Activated CD4-positive, CD25-positive, alpha-beta regulatory T cell treated with anti-CD3 and anti-CD28 coated beads, Interleukin-2, amount 50 U/mL, for 16 hours (primary cell): ENCODE data around the gene GIT2.
A peak's percentile ranks its signal among the peaks of the same experiment; 100 is the strongest.
"Not testable (repeated sequence)": the region's sequence is repeated elsewhere in the genome, so short reads cannot be mapped to it uniquely, and the experiment has no call there.

Experiments used
- DNase-seq: peaks from one replicate; pipeline ENCODE4 v3.0.0-alpha.2; 2020; ENCODE audit warnings: low read depth, low spot score

Gene GIT2, protein sequence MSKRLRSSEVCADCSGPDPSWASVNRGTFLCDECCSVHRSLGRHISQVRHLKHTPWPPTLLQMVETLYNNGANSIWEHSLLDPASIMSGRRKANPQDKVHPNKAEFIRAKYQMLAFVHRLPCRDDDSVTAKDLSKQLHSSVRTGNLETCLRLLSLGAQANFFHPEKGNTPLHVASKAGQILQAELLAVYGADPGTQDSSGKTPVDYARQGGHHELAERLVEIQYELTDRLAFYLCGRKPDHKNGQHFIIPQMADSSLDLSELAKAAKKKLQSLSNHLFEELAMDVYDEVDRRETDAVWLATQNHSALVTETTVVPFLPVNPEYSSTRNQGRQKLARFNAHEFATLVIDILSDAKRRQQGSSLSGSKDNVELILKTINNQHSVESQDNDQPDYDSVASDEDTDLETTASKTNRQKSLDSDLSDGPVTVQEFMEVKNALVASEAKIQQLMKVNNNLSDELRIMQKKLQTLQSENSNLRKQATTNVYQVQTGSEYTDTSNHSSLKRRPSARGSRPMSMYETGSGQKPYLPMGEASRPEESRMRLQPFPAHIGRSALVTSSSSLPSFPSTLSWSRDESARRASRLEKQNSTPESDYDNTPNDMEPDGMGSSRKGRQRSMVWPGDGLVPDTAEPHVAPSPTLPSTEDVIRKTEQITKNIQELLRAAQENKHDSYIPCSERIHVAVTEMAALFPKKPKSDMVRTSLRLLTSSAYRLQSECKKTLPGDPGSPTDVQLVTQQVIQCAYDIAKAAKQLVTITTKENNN

DNA sequence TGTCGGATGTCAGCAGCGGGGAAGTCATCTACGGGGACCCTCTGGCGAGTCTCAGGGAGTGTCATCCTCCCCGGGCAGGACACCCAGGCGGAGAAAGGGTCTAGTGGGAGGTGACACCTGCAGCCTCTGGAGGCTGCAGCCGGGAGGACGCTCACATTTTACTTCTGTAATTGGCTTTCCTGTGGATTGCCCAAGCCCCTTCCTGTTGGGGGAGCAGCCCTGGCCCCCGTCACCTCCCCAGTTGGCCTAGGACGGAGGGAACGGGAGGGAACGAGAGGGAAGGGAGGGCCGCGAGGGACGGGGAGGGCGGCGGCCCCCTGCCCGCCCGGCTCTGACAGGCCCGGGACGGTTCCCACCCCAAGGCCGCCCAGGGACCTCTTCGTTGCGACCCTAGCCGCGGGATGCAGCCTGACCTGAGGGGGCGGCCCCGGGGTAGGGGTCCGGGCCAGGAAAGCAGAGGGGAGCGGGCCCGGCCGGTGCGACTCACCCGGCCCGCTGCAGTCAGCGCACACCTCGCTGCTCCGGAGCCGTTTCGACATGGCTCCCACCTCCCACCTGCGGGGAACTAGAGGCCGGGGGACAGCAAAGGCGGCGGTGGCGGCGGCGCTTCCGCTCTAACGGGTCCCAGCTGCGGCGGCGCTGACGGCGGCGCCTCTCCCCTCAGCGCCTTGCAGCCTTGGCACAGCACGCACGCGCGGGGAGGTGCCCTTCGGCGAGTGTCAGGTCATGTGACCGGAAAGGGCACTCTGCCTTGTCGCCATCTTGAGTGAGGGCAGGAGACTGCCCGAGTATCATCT is at the start of gene GIT2:
TSS of gene GIT2 (minus strand) at position 683 of the 797 bp plus-strand sequence. CDS start at position 539, 144 bp downstream.
- DNase-seq = peak; percentile 94

DNA sequence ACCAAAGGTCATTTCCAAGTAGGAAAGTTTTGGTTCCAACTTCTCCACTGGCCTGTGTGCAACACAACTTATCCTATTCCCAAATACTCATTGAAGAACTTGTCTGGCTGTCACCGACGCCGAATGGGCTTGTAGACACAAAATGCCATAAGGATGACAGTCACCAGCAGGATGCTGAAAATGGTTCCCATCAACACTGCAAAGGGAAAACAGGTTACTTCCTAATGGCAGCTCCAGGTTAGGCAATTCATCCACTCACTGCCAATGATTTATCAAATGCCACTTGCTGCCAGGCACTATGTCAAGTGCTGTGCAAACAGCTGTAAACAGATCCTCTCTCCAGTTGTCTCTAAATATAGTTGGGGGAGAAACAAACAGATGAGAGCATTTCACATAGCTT is 46.1 kb upstream of the GIT2 start:
- DNase-seq = no peak

DNA sequence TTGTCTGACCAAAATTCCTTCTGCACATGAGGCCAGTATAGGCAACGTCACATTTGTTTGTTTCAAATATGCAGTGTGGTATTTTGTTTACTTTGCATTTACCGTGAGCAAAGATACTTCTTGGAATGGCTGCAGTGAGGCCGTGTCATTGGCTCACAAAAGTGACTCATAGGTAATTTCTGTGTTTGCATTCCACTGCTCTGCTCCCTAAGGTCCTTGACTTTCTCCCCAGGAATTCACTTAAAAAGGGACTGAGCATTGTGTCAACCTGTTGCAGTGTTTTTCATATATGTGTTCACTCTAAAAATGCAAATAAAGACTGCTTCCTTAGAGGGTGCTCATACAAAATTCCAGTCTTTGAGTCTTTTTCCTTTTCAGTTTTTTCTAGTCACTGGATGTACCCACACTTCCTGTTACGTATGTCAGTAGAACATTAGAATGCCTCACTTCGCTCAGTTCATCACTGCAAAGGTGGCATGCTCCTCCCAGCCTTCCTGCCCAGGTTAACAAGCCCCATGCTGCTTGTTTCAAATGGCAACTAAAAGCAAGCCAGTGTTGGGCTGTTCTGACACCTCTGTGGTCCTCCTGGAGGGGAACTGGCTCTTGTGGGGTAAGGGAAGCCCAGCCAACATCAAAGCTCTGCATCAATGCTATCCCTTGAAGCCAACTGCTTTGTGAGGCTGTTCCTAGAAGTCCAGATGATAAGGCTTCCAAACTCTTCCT is 43.1 kb upstream of the GIT2 start:
- DNase-seq = peak; percentile 1

DNA sequence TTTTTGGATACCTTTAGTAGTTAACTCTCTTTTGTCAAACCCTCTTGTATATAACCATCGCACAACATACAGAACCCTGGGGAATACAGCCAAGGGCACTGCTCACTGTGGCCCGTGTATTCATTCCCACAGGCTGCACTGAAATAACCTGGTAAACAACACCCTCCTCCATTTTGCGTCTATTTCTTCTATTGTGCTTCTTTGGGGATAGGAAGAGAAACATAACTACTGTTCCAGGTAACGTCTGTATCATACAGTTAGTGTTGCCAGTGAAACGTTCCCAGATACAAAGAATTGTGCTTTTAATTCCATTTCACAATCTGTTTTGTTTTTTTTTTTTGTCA is 42.5 kb upstream of the GIT2 start:
- DNase-seq = no peak

DNA sequence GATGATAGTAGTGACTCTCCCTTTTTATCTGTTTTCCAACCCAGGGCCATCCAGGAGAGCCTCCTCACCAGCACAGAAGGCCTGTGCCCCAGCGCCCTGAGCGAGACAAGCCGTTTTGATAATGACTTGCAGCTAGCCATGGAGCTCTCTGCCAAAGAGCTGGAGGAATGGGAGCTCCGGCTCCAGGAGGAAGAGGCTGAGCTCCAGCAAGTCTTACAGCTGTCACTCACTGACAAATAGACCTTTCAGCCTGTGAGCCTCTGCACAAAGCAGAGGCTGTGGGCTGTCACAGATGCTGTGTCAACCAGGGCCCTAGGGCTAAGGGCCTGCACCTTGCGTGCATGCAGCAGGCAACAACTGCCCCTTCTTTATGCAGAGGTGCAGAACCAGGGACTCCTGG is 41.1 kb upstream of the GIT2 start:
- DNase-seq = no peak

DNA sequence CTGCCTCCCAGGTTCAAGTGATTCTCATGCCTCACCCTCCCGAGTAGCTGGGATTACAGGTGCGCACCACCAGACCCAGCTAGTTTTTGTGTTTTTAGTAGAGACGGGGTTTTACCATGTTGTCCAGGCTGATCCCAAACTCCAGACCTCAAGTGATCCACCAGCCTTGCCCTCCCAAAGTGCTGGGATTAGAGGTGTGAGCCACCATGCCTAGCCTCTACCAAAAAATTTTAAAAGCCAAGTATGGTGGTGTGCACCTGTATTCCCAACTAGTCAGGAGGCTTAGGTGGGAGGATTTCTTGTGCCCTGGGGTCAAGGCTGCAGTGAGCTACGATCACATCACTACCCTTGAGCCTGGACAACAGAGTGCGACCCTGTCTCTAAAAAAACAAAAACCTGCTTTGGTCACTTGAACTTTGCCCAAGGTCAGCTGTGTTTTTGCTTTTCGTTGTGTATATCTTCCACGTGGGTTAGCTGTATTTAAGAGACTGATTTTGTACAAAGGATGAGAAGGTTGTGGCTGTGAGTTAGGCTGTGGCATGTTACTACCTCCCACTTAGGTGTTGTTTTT is 39.5 kb upstream of the GIT2 start:
- no peak for DNase-seq

DNA sequence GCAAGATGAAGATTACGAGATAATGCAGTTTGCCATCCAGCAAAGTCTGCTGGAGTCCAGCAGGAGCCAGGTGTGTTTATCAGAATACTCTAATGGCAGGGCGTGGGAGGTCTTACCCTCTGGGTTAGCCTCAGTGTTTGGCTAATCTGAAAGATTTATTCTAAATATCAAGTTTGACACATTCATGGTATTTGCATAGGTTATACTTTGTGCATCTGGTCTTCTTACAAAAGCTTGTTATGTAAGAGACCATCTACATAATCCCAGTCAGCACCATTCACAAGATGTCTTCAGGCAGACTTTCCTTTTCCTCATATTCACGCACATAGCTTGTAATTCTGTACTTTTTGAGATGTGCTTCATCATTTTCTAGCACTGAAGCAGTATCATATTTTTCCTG is 37.7 kb upstream of the GIT2 start:
- DNase-seq = no peak

DNA sequence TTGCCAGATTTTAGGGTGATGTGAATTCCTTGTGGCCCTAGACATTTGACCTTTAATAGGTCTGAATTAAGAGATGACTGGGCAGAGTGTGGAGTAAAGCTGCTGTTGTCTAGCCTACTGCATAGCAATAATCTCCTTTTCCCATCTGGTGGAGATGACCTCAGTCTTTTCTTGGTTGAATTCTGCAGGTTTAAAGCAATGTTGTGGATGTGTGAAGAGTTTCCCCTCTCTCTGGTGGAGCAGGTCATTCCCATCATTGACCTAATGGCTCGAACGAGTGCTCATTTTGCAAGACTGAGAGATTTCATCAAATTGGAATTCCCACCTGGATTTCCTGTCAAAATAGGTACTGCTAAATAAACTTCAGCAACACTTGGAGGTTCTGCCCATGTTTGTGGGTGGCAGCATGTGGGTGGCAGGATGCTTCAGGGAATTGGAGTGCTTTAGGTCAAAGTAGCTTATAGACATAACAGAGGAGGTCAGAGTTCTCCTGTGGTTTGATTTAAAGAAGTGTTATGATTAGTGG is 33.2 kb upstream of the GIT2 start:
- DNase-seq = no peak

DNA sequence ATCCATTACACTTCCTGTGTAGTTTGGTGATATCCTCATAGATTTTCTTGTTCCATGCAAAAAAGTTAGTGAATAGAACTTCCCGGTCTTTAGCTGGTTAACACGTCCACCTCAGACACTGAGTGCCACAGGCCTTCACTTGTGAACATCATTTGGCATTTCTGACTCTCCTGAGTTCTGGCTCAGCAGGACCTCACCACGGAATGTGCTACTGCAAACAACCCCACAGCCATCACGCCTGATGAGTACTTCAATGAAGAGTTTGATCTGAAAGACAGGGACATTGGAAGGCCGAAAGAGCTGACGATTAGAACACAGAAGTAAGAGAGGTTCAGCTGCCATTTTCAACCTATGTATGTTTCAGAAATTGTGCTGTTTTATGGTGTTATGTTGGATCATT is 32.2 kb upstream of the GIT2 start:
- DNase-seq = no peak

DNA sequence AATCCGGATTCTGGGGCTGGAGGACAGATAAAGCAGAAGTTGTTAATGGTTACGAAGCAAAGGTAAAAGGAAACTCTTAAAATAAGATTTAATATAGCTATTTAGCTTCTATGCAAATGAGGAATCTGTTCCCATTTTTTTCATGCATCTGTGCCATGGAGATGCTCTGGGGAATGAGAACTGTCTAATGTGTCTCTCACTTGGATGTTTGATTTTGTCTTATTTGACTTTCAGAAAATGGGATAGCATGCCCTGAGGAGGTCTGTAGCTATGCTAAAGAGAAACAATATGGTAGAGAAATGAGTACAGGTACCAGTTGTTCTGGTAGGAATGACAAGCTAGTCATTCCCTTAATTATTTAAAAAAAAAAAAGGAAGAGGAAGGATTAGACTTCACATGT is 27.9 kb upstream of the GIT2 start:
- no peak for DNase-seq

DNA sequence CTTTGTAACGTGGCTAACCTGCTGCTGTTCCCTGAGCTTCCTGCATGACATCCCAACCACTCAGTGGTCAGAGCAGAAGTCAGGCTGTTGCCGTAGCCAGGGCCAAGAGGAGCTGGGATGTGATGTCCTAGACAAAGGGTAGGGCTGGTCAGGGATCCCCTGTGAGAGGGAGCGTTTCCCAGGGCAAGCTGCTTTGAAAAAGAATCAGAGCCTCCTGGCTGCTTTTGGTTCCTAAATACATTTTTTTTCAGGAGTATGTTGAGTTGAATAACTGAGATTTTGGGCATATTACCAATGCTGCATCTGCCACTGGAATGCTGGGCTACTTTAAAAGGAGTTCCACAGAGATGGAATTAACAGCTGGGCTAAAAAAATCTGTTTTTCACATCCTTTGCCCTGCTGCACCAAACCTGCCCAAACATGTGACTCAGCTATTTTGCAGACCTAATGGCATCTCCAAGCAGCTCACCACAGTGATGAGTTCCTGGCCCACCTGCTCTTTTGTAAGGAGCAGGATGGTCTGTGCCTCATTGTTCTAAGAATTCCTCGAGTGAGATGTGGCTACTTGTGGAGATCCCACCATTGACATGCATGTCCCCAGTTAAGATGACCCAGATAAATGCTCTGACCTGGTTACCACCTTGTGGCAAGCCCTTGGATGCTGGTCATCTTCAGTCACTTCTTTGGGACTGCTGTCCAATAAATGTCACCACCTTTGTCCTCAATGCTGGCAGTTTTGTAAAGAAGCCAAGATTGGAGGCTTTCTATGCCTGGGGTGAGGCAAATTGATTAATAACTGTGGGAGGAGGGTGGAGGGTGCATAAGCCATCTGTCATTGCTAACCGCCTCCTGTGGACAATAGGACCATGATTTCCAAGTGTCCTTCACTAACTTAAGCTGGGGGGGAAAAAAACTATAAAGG is 27.2 kb upstream of the GIT2 start:
- DNase-seq = no peak

DNA sequence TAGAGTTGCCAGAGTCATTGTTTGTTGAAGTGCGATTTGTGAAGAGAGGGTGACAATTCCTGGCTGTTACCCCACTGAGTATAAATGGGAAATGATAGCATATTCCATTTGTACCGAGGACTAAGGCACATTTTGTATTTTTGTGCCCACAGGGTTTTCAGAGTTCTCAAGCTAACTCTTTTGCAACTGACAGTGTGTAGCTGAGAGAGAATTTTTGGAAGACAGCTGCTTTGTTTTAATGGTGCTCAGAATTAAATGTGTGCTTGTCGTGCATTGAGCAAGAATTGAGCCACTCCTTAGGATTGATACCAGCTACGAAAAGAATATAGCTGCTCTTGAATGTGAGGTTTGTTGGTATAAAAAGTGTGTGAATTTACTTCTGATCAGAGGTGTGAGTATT is 24.8 kb upstream of the GIT2 start:
- no peak for DNase-seq

DNA sequence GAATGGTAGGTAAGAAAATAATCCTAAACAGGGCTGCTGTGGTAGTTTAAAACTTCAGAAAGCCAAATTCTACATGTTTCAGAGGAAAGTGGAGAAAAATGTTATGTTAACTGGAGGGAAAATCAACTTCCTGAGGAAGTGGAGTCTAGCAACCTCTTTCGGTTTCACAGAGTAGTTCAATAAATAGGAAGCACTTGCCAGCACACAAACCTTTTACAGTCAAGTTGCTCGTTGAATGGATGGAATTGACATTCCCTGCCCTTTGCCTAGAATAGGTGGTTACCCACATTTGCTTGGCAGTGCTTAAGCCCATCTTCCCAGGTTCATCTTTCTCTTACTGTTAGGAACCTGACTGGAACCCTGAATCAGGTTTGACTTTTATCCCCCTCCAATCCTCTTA is 19.0 kb upstream of the GIT2 start:
- DNase-seq = no peak

DNA sequence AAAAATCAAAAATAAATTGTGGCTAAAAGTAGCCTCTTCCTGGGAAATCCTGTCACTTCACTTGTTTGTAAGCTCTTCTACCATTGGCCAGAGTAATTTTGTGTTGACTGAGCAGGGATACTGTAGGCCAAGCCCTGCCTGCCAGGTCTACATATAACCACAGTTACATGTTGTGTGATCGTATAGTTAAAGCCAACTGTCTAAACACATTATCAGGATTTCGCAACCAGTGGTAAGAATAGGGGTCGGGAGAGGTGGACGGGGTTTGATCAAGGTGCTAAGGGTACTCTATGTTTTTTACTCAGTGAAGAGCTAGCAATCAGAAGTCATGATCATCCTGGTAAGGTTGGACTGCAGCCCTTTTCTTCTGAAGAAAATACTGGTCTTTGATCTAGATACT is 16.5 kb upstream of the GIT2 start:
- DNase-seq = no peak

DNA sequence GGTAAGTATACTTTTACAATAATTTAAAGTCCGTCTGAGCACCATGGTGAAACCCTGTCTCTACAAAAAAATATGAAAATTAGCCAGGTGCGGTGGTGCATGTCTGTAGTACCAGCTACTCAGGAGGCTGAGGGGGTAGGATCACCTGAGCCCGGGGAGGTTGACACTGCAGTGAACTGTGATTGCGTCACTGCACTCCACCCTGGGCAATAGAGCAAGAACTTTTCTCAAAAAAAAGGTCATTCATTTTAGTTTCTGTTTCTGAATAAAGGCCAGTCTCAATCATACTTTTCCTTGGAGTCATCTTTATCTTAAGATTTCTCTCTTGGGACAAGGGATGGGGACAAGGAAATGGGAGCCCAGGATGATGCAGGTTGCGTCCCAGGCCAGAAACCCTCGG is 16.0 kb upstream of the GIT2 start:
- DNase-seq = no peak

DNA sequence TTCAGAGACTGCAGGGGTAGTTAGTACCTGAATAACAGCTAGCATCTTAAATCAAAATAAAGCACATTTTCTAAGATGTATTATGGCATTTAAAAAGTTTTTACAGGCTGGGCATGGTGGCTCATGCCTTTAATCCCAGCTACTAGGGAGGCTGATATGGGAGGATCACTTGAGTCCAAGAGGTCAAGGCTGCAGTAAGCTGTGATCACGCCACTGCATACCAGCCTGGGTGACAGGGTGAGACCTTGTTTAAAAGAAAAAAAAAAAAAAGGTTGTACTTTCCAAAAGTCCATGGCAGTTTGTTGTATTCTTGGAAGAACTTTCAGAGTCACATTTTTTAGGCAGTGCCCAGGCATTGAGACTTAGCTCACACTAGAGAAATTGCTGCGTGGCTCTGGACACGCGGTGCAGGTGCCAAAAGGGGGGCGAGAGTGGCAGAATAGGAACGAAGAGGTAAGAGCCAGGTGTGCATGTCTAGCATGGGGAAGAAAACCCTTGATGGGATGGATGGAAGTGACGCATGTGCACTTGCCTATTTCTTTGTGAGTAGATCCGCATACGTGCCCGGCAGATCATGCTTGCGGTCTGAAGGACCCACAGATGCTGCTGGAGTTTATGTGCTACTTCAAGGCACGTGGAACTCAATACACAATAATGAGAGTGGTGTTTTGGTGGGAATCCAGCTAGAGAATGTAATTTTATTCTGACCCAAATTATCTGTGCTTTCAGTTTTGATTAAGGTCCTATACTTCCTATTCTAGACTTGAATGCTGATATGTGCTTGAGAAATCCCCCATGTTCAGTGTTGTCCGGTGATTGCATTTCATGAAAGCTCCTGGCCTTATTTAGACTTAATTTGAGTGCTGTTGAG is 14.9 kb upstream of the GIT2 start:
- no peak for DNase-seq

DNA sequence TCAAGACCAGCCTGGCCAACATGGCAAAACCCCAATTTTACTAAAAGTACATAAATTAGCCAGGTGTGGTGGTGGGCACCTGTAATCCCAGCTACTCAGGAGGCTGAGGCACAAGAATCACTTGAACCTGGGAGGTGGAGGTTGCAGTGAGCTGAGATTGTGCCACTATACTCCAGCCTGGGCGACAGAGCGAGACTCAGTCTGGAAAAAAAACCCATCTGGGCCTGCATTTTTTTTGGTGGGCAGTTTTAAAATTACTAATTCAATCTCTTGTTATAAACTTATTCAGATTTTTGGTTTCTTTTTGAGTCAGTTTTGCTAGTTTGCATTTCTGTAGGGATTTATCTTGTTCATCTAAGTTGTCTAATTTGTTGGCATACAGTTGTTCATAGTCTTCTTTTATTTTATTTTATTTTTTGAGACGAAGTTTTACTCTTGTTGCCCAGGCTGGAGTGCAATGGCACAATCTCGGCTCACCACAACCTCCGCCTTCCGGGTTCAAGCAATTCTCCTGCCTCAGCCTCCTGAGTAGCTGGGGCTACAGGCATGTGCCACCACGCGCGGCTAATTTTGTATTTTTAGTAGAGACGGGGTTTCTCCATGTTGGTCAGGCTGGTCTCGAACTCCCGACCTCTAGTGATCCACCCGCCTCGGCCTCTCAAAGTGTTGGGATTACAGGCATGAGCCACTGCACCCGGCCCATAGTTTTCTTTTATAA is 12.7 kb upstream of the GIT2 start:
- DNase-seq = not testable (repeated sequence)

DNA sequence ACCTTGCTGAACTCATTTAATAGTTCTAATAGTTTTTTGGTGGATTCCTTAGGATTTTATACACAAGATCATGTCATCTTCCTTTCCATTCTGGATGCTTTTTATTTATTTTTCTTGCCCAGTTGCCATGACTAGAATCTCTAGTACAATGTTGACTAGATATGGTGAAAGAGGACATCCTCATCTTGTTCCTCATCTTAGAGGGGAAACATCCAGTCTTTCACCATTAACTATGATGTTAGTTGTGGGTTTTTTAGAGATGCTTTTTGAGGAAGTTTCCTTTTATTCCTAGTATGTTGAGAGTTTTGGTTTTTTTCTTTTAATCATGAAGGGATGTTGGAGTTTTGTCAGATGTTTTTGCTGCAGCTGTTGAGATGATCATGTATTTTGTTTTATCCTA is 11.7 kb upstream of the GIT2 start:
- DNase-seq = no peak
